Measurements from ENCODE around the gene PLA2G15.

Gene PLA2G15

GRCh38 chr16:68242085-68242484, 3.1 kb upstream of the PLA2G15 start:
- no peak for TF ChIP-seq CTCF (IDR thresholded peaks at IDR 0.05; ENCODE audit: borderline replicate concordance, control extremely low read depth, extremely low read depth, insufficient read depth, missing control alignments)
- DNase-seq (ENCODE audit: low spot score): no peak
- in situ Hi-C loops (cut with MboI; ENCODE audit: low sequenced_read_pairs, unreplicated experiment): no loop called here

- no peak for TF ChIP-seq CTCF (IDR thresholded peaks at IDR 0.05; ENCODE audit: borderline replicate concordance, control extremely low read depth, extremely low read depth, insufficient read depth, missing control alignments)
- DNase-seq (ENCODE audit: low spot score): no peak
- in situ Hi-C loops (cut with MboI; ENCODE audit: low sequenced_read_pairs, unreplicated experiment): no loop called here
These were observed 2.0 kb upstream of the PLA2G15 start for GRCh38 chr16:68242926-68243858.

GRCh38 chr16:68244481-68244902, 681 bp upstream of the PLA2G15 start:
- TF ChIP-seq CTCF (IDR thresholded peaks at IDR 0.05; ENCODE audit: borderline replicate concordance, control extremely low read depth, extremely low read depth, insufficient read depth, missing control alignments): no peak
- no peak for DNase-seq (ENCODE audit: low spot score)
- in situ Hi-C loops (cut with MboI; ENCODE audit: low sequenced_read_pairs, unreplicated experiment): no loop called here

GRCh38 chr16:68246121-68246520, 948 bp downstream of the PLA2G15 start:
- DNase-seq (ENCODE audit: low spot score): no peak
- TF ChIP-seq CTCF (IDR thresholded peaks at IDR 0.05; ENCODE audit: borderline replicate concordance, control extremely low read depth, extremely low read depth, insufficient read depth, missing control alignments): no peak
- in situ Hi-C loops (cut with MboI; ENCODE audit: low sequenced_read_pairs, unreplicated experiment): no loop called here

GRCh38 chr16:68246666-68247065, 1.5 kb downstream of the PLA2G15 start:
- no peak for TF ChIP-seq CTCF (IDR thresholded peaks at IDR 0.05; ENCODE audit: borderline replicate concordance, control extremely low read depth, extremely low read depth, insufficient read depth, missing control alignments)
- no peak for DNase-seq (ENCODE audit: low spot score)
- in situ Hi-C loops (cut with MboI; ENCODE audit: low sequenced_read_pairs, unreplicated experiment): no loop called here

GRCh38 chr16:68247400-68247799, 2.2 kb downstream of the PLA2G15 start:
- in situ Hi-C loops (cut with MboI; ENCODE audit: low sequenced_read_pairs, unreplicated experiment): no loop called here
- no peak for TF ChIP-seq CTCF (IDR thresholded peaks at IDR 0.05; ENCODE audit: borderline replicate concordance, control extremely low read depth, extremely low read depth, insufficient read depth, missing control alignments)
- no peak for DNase-seq (ENCODE audit: low spot score)
